K562 (cell line): Measurements from ENCODE around the gene KRT35. TPM values are rescaled to one million over a fixed set of nuclear protein-coding genes. Genes with fewer than 3 reads are reported as not detected.

Source experiments
- ARID2 ChIP-seq: fragments of 450-650 bp; IDR thresholded peaks from 2 replicates; pipeline ENCODE4 v1.6.1; 2017; ENCODE audit warnings: antibody characterized with exemption, mild to moderate bottlenecking
- BRD9 ChIP-seq: fragments of 450-650 bp; IDR thresholded peaks from 2 replicates; pipeline ENCODE4 v1.6.1; 2018; ENCODE audit warnings: low read depth; ENCODE audit not compliant: partially characterized antibody
- BRF1 ChIP-seq: IDR thresholded peaks from 3 replicates; pipeline ENCODE4 v1.6.1; 2011; ENCODE audit warnings: borderline replicate concordance, mild to moderate bottlenecking; ENCODE audit not compliant: insufficient read length; ENCODE audit errors: extremely low read depth
- CBX2 ChIP-seq: fragments of 200-600 bp; sonication (generic); IDR thresholded peaks from one replicate; pipeline ENCODE4 v1.6.1; 2012; ENCODE audit warnings: mild to moderate bottlenecking, low read length, inconsistent platforms; ENCODE audit not compliant: insufficient read depth, poor library complexity, severe bottlenecking
- CHD4 ChIP-seq: fragments of 200-600 bp; sonication (generic); IDR thresholded peaks from 3 replicates; pipeline ENCODE4 v1.6.1; 2012; ENCODE audit warnings: low read depth, mild to moderate bottlenecking, mixed read lengths, low read length, inconsistent platforms; ENCODE audit not compliant: insufficient read depth, insufficient replicate concordance, poor library complexity, severe bottlenecking
- ESRRB ChIP-seq: fragments of 250-450 bp; sonication (Bioruptor Pico); IDR thresholded peaks from 2 replicates; pipeline ENCODE4 v1.5.0; 2020; ENCODE audit warnings: mild to moderate bottlenecking, moderate library complexity, borderline replicate concordance
- KDM1A ChIP-seq, 2 experiments: fragments of 450-650 bp; IDR thresholded peaks; 2 replicates each; pipeline ENCODE4 v1.6.1; 2016; ENCODE audit warnings: mild to moderate bottlenecking in 2 of 2
- LCOR ChIP-seq: sonication (generic); formaldehyde crosslinking; IDR thresholded peaks from 2 replicates; pipeline ENCODE4 v1.8.0; 2022; ENCODE audit warnings: mild to moderate bottlenecking, missing genetic modification reagents
- MXI1 ChIP-seq: IDR thresholded peaks from 2 replicates; pipeline ENCODE4 v1.6.1; 2011; ENCODE audit warnings: low read depth, mild to moderate bottlenecking, improper control_type of control experiment, low read length
- NCOR1 ChIP-seq: fragments of 450-650 bp; IDR thresholded peaks from 2 replicates; pipeline ENCODE4 v1.6.1; 2016; ENCODE audit warnings: mild to moderate bottlenecking, moderate library complexity
- NKRF ChIP-seq: fragments of 450-650 bp; IDR thresholded peaks from 2 replicates; pipeline ENCODE4 v1.6.1; 2016; ENCODE audit warnings: borderline replicate concordance
- PHB ChIP-seq: fragments of 250-450 bp; sonication (Bioruptor Pico); IDR thresholded peaks from 2 replicates; pipeline ENCODE4 v1.5.0; 2021
- PTBP1 ChIP-seq: fragments of 200-400 bp; formaldehyde crosslinking; IDR thresholded peaks from 2 replicates; pipeline ENCODE4 v1.6.1; 2017; ENCODE audit warnings: low read depth, low read length
- PTRF ChIP-seq: fragments of 450-650 bp; IDR thresholded peaks from 2 replicates; pipeline ENCODE4 v1.6.1; 2016; ENCODE audit warnings: mild to moderate bottlenecking, missing genetic modification characterization, missing compliant biosample characterization
- RBBP5 ChIP-seq: fragments of 200-600 bp; sonication (generic); IDR thresholded peaks from 2 replicates; pipeline ENCODE4 v1.6.1; 2012; ENCODE audit warnings: borderline replicate concordance, mild to moderate bottlenecking, low read length, control low read depth, inconsistent platforms; ENCODE audit not compliant: insufficient read depth, poor library complexity, severe bottlenecking
- RBM25 ChIP-seq: fragments of 200-400 bp; formaldehyde crosslinking; IDR thresholded peaks from 2 replicates; pipeline ENCODE4 v1.6.1; 2018; ENCODE audit warnings: low read length, low read depth, moderate library complexity; ENCODE audit not compliant: severe bottlenecking
- SMAD1 ChIP-seq: fragments of 150-350 bp; IDR thresholded peaks from 2 replicates; pipeline ENCODE4 v1.6.1; 2014; ENCODE audit warnings: low read length, low read depth; ENCODE audit not compliant: partially characterized antibody
- SMARCA5 ChIP-seq: fragments of 450-650 bp; IDR thresholded peaks from 2 replicates; pipeline ENCODE4 v1.6.1; 2016
- SUPT5H ChIP-seq: fragments of 450-650 bp; IDR thresholded peaks from 2 replicates; pipeline ENCODE4 v1.6.1; 2016
- TAF9B ChIP-seq: fragments of 450-650 bp; IDR thresholded peaks from 2 replicates; pipeline ENCODE4 v1.6.1; 2018; ENCODE audit warnings: mild to moderate bottlenecking; ENCODE audit not compliant: partially characterized antibody
- ZFP36 ChIP-seq: fragments of 150-350 bp; IDR thresholded peaks from 2 replicates; pipeline ENCODE4 v1.6.1; 2018; ENCODE audit warnings: low read length, low read depth; ENCODE audit not compliant: partially characterized antibody
- ZKSCAN1 ChIP-seq: fragments of 150-350 bp; IDR thresholded peaks from 2 replicates; pipeline ENCODE4 v1.6.1; 2016; ENCODE audit warnings: low read depth, low read length
- ZNF134 ChIP-seq: fragments of 250-450 bp; sonication (Bioruptor Pico); conservative IDR thresholded peaks from 2 replicates; pipeline ENCODE4 v1.4.0; 2020
- ZNF143 ChIP-seq: sonication (generic); formaldehyde crosslinking; IDR thresholded peaks from 2 replicates; pipeline ENCODE4 v1.9.0; 2022; ENCODE audit warnings: mild to moderate bottlenecking, missing genetic modification reagents
- polyA plus RNA-seq, 8 experiments: library from polyadenylated mRNA; depleted of rRNA in 4 of 8; stranded (reverse) in 5 of 8; unstranded in 3 of 8; fragments of >200 nt; fragmentation: Nextera tagmentation in 2 of 8; fragmentation: Illumina TruSeq in 1 of 8; extraction: Ambion mirVana in 2 of 8; extraction: Trizol in 1 of 8; gene quantifications; 2 replicates each; pipeline versions ENCODE4 v1.2.1 to v1.2.3, GENCODE V29; 2011 to 2014; ENCODE audit warnings: inconsistent platforms in 1 of 8, missing spikeins in 1 of 8
- total RNA-seq, 7 experiments: library from RNA; depleted of rRNA in 6 of 7; stranded (reverse); fragments of >200 nt in 6 of 7; fragmentation: Illumina TruSeq in 2 of 7; extraction: Trizol in 2 of 7; gene quantifications; 2 replicates each; pipeline versions ENCODE4 v1.2.1 to v1.2.3, GENCODE V29; 2011 to 2021; ENCODE audit warnings: low replicate concordance in 1 of 7
- TF ChIP-seq, protein P1 (sequence below): fragments of 450-650 bp; IDR thresholded peaks from 2 replicates; pipeline ENCODE4 v1.7.1; 2018; ENCODE audit warnings: mild to moderate bottlenecking, low read depth; ENCODE audit not compliant: partially characterized antibody

KRT35 gene
- total and polyA plus RNA-seq, 9 of the 15 experiments (the other 6 are each of a cell fraction or from before 2014, with no cell fraction given) = not detected

GRCh38 chr17:41522301-41523224 lies 41.6 kb upstream of the KRT35 start (continued):
- TF ChIP-seq NKRF (no peak), ZNF134 (CRISPR knock-in tag) (no peak), ESRRB (CRISPR knock-in tag) (no peak), CBX2 (no peak), CHD4 (no peak), ARID2 (no peak), ZKSCAN1 (0 out of 2 replicates have a peak, but pooled peaks have one; percentile 56), SMARCA5 (peak; percentile 86), ZNF143 (CRISPR knock-in tag) (no peak), BRD9 (peak; percentile 68), SMAD1 (no peak), KDM1A (IDR thresholded peaks at IDR 0.05) (peak; percentile 83 to 90), MXI1 (no peak), PTRF (tag) (no peak), BRF1 (no peak), NCOR1 (no peak), RBBP5 (no peak), ZFP36 (peak; percentile 96), RBM25 (peak; percentile 99), LCOR (CRISPR knock-in tag) (no peak), PTBP1 (0 out of 2 replicates have a peak, but pooled peaks have one; percentile 74), PHB (CRISPR knock-in tag) (no peak), SUPT5H (0 out of 2 replicates have a peak, but pooled peaks have one; percentile 12), TAF9B (no peak)
- TF ChIP-seq, protein P1, sequence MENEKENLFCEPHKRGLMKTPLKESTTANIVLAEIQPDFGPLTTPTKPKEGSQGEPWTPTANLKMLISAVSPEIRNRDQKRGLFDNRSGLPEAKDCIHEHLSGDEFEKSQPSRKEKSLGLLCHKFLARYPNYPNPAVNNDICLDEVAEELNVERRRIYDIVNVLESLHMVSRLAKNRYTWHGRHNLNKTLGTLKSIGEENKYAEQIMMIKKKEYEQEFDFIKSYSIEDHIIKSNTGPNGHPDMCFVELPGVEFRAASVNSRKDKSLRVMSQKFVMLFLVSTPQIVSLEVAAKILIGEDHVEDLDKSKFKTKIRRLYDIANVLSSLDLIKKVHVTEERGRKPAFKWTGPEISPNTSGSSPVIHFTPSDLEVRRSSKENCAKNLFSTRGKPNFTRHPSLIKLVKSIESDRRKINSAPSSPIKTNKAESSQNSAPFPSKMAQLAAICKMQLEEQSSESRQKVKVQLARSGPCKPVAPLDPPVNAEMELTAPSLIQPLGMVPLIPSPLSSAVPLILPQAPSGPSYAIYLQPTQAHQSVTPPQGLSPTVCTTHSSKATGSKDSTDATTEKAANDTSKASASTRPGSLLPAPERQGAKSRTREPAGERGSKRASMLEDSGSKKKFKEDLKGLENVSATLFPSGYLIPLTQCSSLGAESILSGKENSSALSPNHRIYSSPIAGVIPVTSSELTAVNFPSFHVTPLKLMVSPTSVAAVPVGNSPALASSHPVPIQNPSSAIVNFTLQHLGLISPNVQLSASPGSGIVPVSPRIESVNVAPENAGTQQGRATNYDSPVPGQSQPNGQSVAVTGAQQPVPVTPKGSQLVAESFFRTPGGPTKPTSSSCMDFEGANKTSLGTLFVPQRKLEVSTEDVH = no peak
